Lower leg skin (tissue), 3 donors: Measurements from ENCODE around the gene PAK5.

Source experiments
- CTCF ChIP-seq, 3 donors: fragments of 450-650 bp; IDR thresholded peaks; one replicate each; pipeline ENCODE4 v1.5.1; 2016; ENCODE audit warnings: antibody characterized with exemption in 3 of 3, mild to moderate bottlenecking in 3 of 3, moderate library complexity in 2 of 3
- POLR2A ChIP-seq, 2 donors: fragments of 450-650 bp; IDR thresholded peaks; one replicate each; pipeline ENCODE4 v1.6.1; 2016 to 2017; ENCODE audit warnings: antibody characterized with exemption in 2 of 2, mild to moderate bottlenecking in 1 of 2, moderate library complexity in 1 of 2

GRCh38 chr20:9646375-9646774 is 192.5 kb downstream of the PAK5 start:
- TF ChIP-seq CTCF (IDR thresholded peaks at IDR 0.05) (no peak), POLR2A (IDR thresholded peaks at IDR 0.05) (no peak)
